AML-193 (cell line): ENCODE measurements around the gene SFT2D1.
"Not testable (repeated sequence)": the region's sequence is repeated elsewhere in the genome, so short reads cannot be mapped to it uniquely, and the experiment has no call there.

Source experiments
- DNase-seq, 2 experiments: peaks; one replicate each; lab custom pipeline; 2025; lab: John Stamatoyannopoulos, UW

SFT2D1 gene

GRCh38 chr6:166342349-166343149 is at the start of gene SFT2D1:
Gene SFT2D1, minus strand, starts transcription at chr6:166342545. Its CDS starts 64 bp downstream, at chr6:166342481.
- peak; percentile 86 to 87 for DNase-seq

GRCh38 chr6:166389119-166389518 is 46.8 kb upstream of the SFT2D1 start:
- DNase-seq, result no peak

GRCh38 chr6:166388290-166389004 is 46.1 kb upstream of the SFT2D1 start:
- DNase-seq, result no peak

GRCh38 chr6:166387642-166388289 is 45.4 kb upstream of the SFT2D1 start:
- DNase-seq, result no peak

- not testable (repeated sequence) for DNase-seq
Measured at GRCh38 chr6:166387098-166387497, 44.8 kb upstream of the SFT2D1 start.

- no peak for DNase-seq
Measured at GRCh38 chr6:166386111-166386510, 43.8 kb upstream of the SFT2D1 start.

- DNase-seq, result peak in 1 of 2 experiments; percentile 81
Measured at GRCh38 chr6:166383802-166384363, 41.5 kb upstream of the SFT2D1 start.

- DNase-seq, result peak; percentile 97 to 98
Measured at GRCh38 chr6:166382933-166383801, 40.8 kb upstream of the SFT2D1 start, which contains the start of gene MPC1. Gene MPC1, minus strand, starts transcription at chr6:166382940. Its CDS starts 64 bp downstream, at chr6:166382876.

GRCh38 chr6:166382500-166382932 is 40.2 kb upstream of the SFT2D1 start:
- no peak for DNase-seq

GRCh38 chr6:166381733-166382499 is 39.6 kb upstream of the SFT2D1 start:
- DNase-seq, result peak; percentile 85

GRCh38 chr6:166381381-166381732 is 39.0 kb upstream of the SFT2D1 start:
- no peak for DNase-seq

GRCh38 chr6:166379800-166380199 is 37.5 kb upstream of the SFT2D1 start:
- no peak for DNase-seq

- no peak for DNase-seq
Measured at GRCh38 chr6:166379103-166379586, 36.8 kb upstream of the SFT2D1 start.

GRCh38 chr6:166377721-166378120 is 35.4 kb upstream of the SFT2D1 start:
- DNase-seq, result no peak

GRCh38 chr6:166375013-166375412 is 32.7 kb upstream of the SFT2D1 start:
- DNase-seq, result no peak

- no peak for DNase-seq
Measured at GRCh38 chr6:166370489-166370888, 28.1 kb upstream of the SFT2D1 start.

- DNase-seq, result no peak
Measured at GRCh38 chr6:166369782-166370181, 27.4 kb upstream of the SFT2D1 start.

- no peak for DNase-seq
Measured at GRCh38 chr6:166366921-166367320, 24.6 kb upstream of the SFT2D1 start.

GRCh38 chr6:166365806-166366205 is 23.5 kb upstream of the SFT2D1 start:
- DNase-seq, result no peak

- no peak for DNase-seq
Measured at GRCh38 chr6:166365221-166365620, 22.9 kb upstream of the SFT2D1 start.
